Activated CD8-positive, alpha-beta T cell treated with anti-CD3 and anti-CD28 coated beads for 36 hours (primary cell): ENCODE measurements around the gene PIK3R4. TPM values are rescaled to one million over a fixed set of nuclear protein-coding genes. Genes with fewer than 3 reads are reported as not detected.

Experiments
- ATAC-seq: fragments of 200-7000 bp; cut with Tn5 transposase; one replicate; pipeline ENCODE4 v1.10.0; 2021; ENCODE audit warnings: mild to moderate bottlenecking, moderate library complexity
- CTCF ChIA-PET: fragments of 350-600 bp; sonication (Branson Sonifier 250); formaldehyde crosslinking; loops from one replicate; lab custom pipeline; 2021; ENCODE audit warnings: antibody characterized with exemption; lab: Charles Lee
- POLR2A ChIA-PET: fragments of 350-600 bp; sonication (Branson Sonifier 250); formaldehyde crosslinking; loops from one replicate; lab custom pipeline; 2021; ENCODE audit warnings: antibody characterized with exemption; lab: Charles Lee
- DNase-seq: peaks from one replicate; pipeline ENCODE4 v3.0.0-alpha.2; 2020
- H3K27ac Mint-ChIP-seq: one replicate; pipeline ENCODE4 v1.8.0; 2021; ENCODE audit warnings: mild to moderate bottlenecking, mixed read lengths
- H3K27me3 Mint-ChIP-seq: one replicate; pipeline ENCODE4 v1.8.0; 2021; ENCODE audit warnings: mixed read lengths
- H3K36me3 Mint-ChIP-seq: one replicate; pipeline ENCODE4 v1.8.0; 2021; ENCODE audit warnings: low read depth, mixed read lengths
- H3K4me1 Mint-ChIP-seq: one replicate; pipeline ENCODE4 v1.8.0; 2021; ENCODE audit warnings: low read depth, mixed read lengths
- H3K4me3 Mint-ChIP-seq: one replicate; pipeline ENCODE4 v1.8.0; 2021; ENCODE audit warnings: mild to moderate bottlenecking, moderate library complexity, mixed read lengths
- H3K9me3 Mint-ChIP-seq: one replicate; pipeline ENCODE4 v1.8.0; 2021; ENCODE audit warnings: mixed read lengths
- CTCF ChIP-seq: fragments of 200-600 bp; IDR thresholded peaks from one replicate; pipeline ENCODE4 v1.8.0; 2022; ENCODE audit warnings: antibody characterized with exemption, mild to moderate bottlenecking
- intact Hi-C: fragments of 100-400 bp; cut with micrococcal nuclease; formaldehyde crosslinking; loops from one replicate; pipeline ENCODE4 v1.10.0; 2022
- total RNA-seq, 2 experiments: library from RNA; stranded (reverse); gene quantifications; one replicate each; pipeline ENCODE4 v1.2.3, GENCODE V29; 2021

PIK3R4 gene
- total RNA-seq, 2 experiments from 2014 or later, result 27.4 to 28.4 TPM

GRCh38 chr3:130654921-130655320 is 91.7 kb downstream of the PIK3R4 start:
- Mint-ChIP-seq H3K4me3 (no peak overlapping the region), H3K27me3 (no peaks in the 10 kb centered on the region), H3K27ac (no peak overlapping the region), H3K4me1 (no peaks in the 10 kb centered on the region), H3K9me3 (no peaks in the 10 kb centered on the region), H3K36me3 (no peaks in the 10 kb centered on the region)
- TF ChIP-seq CTCF, result no peak
- ATAC-seq, result no peak
- no peak for DNase-seq
- ChIA-PET POLR2A (no interaction called here), CTCF (no interaction called here)
- intact Hi-C loops, result no loop called here

- ChIA-PET CTCF (interaction anchor here (0.6 to 1.3 kb wide), 3 partner anchors 9 to 46 kb away, joined by 3 to 4 read pairs (median 3); no protein-coding TSS in a partner anchor), POLR2A (interaction anchor here (0.7 kb wide), 1 partner anchor 367 kb away, joined by 3 read pairs; no protein-coding TSS in a partner anchor)
- no peak for TF ChIP-seq CTCF
- intact Hi-C loops, result no loop called here
- ATAC-seq (no peak), DNase-seq (no peak)
- no peaks in the 10 kb centered on the region for H3K9me3 Mint-ChIP-seq
- H3K27me3 Mint-ChIP-seq, result no peaks in the 10 kb centered on the region
- no peak overlapping the region for H3K4me3 Mint-ChIP-seq
- no peaks in the 10 kb centered on the region for H3K36me3 Mint-ChIP-seq
- H3K27ac Mint-ChIP-seq, result no peak overlapping the region
- H3K4me1 Mint-ChIP-seq, result no peaks in the 10 kb centered on the region
These were observed 92.5 kb downstream of the PIK3R4 start for GRCh38 chr3:130654091-130654490.

GRCh38 chr3:130649061-130649654 is 97.5 kb downstream of the PIK3R4 start:
- DNase-seq, result no peak
- no peaks in the 10 kb centered on the region for H3K27me3 Mint-ChIP-seq
- no peaks in the 10 kb centered on the region for H3K36me3 Mint-ChIP-seq
- ChIA-PET CTCF (no interaction called here), POLR2A (no interaction called here)
- no peaks in the 10 kb centered on the region for H3K4me1 Mint-ChIP-seq
- no peak overlapping the region for H3K27ac Mint-ChIP-seq
- no peaks in the 10 kb centered on the region for H3K9me3 Mint-ChIP-seq
- ATAC-seq, result no peak
- no peak overlapping the region for H3K4me3 Mint-ChIP-seq
- no peak for TF ChIP-seq CTCF
- intact Hi-C loops, result no loop called here

- no peaks in the 10 kb centered on the region for H3K4me1 Mint-ChIP-seq
- intact Hi-C loops, result no loop called here
These were observed 98.3 kb downstream of the PIK3R4 start for GRCh38 chr3:130648293-130648692.

More at GRCh38 chr3:130648293-130648692, 98.3 kb downstream of the PIK3R4 start:
- no peaks in the 10 kb centered on the region for H3K9me3 Mint-ChIP-seq
- no peaks in the 10 kb centered on the region for H3K36me3 Mint-ChIP-seq
- H3K4me3 Mint-ChIP-seq, result no peak overlapping the region
- ATAC-seq (no peak), DNase-seq (no peak)
- POLR2A ChIA-PET, result no interaction called here
- H3K27ac Mint-ChIP-seq, result no peak overlapping the region
- TF ChIP-seq CTCF, result no peak
- CTCF ChIA-PET, result no interaction called here
- H3K27me3 Mint-ChIP-seq, result no peaks in the 10 kb centered on the region
